ENCODE data around the gene MACF1.
"Not testable (repeated sequence)": the region's sequence is repeated elsewhere in the genome, so short reads cannot be mapped to it uniquely, and the experiment has no call there.

The MACF1 gene

DNA sequence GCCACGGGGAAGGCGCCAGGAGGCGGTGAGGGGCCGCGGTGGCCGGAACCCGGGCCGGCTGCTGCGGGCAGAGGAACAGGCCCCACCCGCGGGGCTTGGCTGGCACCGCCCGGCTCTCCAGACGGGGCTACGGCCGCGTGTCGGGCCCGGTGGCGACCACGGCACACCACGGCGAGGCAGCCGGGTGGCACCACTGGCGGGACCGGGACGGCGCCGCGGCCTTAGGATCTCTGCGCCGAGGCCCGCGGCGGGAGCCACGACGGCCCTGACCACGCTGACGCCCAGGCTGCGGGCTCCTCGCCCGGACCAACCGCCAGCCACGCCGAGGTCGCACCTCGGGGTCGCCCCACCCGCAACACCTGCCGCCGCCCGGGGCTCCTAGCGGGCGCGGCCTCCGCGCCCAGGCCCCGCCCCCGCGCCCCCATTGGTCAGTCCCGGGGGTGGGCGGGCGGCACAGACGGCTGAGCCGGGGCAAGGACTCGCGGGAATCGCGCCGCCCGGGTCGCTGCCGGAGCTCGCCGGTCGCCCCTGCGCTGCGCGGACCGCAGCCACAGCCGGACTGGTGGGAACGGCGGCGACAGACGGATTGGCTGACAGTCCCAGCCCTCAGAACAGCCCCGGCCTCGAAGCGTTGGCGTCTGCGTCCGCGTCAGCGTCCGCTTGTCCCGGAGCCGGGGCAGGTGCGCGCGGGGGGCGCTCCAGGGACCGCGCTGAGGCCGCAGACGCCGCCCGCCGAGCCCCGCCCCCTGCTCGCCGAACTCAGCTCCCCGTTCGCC is 286.8 kb downstream of the MACF1 start, which contains the start of gene BMP8A:
Gene BMP8A, plus strand, starts transcription at position 491 of the 776 bp plus-strand sequence. CDS start 356 bp downstream, outside the sequence.
- peak; percentile 88 for DNase-seq (ENCODE audit: extremely low spot score)
- no peak for TF ChIP-seq FOXM1 (IDR thresholded peaks at IDR 0.05; ENCODE audit: borderline replicate concordance)
- no peak for TF ChIP-seq FOXK2 (IDR thresholded peaks at IDR 0.05)
- TF ChIP-seq SP1 (IDR thresholded peaks at IDR 0.05) = no peak
- TF ChIP-seq ARNT (IDR thresholded peaks at IDR 0.05) = no peak
- TF ChIP-seq BHLHE40 (IDR thresholded peaks at IDR 0.05; ENCODE audit: borderline replicate concordance) = no peak
- TF ChIP-seq NFRKB (IDR thresholded peaks at IDR 0.05) = no peak
- no peak for TF ChIP-seq L3MBTL2 (conservative IDR thresholded peaks at IDR 0.05)
- TF ChIP-seq CTBP1 (IDR thresholded peaks at IDR 0.05; ENCODE audit: borderline replicate concordance) = no peak
- no peak for TF ChIP-seq HDGF (IDR thresholded peaks at IDR 0.05; ENCODE audit: borderline replicate concordance)
- no peak for TF ChIP-seq ELF4 (IDR thresholded peaks at IDR 0.05)
- no peak for TF ChIP-seq FOXA1 (IDR thresholded peaks at IDR 0.05)
- TF ChIP-seq LEF1 (IDR thresholded peaks at IDR 0.05; ENCODE audit: borderline replicate concordance) = no peak
- TF ChIP-seq SUZ12 (IDR thresholded peaks at IDR 0.05) = no peak
- TF ChIP-seq, protein P1, sequence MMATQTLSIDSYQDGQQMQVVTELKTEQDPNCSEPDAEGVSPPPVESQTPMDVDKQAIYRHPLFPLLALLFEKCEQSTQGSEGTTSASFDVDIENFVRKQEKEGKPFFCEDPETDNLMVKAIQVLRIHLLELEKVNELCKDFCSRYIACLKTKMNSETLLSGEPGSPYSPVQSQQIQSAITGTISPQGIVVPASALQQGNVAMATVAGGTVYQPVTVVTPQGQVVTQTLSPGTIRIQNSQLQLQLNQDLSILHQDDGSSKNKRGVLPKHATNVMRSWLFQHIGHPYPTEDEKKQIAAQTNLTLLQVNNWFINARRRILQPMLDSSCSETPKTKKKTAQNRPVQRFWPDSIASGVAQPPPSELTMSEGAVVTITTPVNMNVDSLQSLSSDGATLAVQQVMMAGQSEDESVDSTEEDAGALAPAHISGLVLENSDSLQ (IDR thresholded peaks at IDR 0.05) = no peak
- no peak for TF ChIP-seq TARDBP (IDR thresholded peaks at IDR 0.05)
- TF ChIP-seq ZNF384 (IDR thresholded peaks at IDR 0.05) = no peak
- POLR2A ChIA-PET = no interaction called here
- CTCF ChIA-PET = interaction anchor here (0.6 kb wide), 1 partner anchor 367 kb away, joined by 3 read pairs; no protein-coding TSS in a partner anchor

DNA sequence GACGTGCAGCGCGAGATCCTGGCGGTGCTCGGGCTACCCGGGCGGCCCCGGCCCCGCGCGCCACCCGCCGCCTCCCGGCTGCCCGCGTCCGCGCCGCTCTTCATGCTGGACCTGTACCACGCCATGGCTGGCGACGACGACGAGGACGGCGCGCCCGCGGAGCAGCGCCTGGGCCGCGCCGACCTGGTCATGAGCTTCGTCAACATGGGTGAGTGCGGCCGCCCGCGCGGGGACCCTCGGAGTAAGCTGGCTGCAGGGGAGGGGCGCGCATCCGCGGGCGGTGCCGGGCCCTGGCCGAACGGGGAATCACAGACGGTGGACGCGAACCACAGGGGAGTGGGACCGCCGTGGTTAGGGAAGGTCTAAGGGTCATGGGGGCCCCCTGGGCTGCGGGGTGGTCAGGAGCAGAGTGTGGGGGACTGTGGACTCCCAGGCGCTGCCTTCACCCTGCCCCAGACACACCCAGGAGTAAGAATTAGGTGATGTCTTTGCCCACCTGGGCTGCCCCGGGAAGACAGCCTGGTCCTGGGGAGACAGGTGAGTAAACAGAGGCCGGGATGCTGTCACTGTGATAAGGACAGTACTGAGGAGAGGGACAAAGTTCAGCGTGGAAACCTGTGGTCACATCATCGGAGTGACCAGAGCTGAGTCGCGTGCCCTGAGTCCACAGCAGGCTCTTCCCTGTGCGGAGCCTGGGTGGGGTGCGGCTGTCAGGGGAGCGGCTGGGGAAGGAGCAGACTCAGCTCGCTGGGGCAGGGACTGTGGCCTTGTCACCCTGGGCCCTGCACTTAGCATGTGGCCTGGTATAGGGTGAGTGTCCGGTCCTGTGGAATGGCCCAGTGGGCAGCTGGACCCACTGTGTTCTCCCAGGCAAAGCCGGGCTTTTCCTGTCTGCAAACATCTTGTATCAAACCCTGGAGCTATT is 287.9 kb downstream of the MACF1 start:
- POLR2A ChIA-PET; DNase-seq (ENCODE audit: extremely low spot score); CTCF ChIA-PET: not testable (repeated sequence)

DNA sequence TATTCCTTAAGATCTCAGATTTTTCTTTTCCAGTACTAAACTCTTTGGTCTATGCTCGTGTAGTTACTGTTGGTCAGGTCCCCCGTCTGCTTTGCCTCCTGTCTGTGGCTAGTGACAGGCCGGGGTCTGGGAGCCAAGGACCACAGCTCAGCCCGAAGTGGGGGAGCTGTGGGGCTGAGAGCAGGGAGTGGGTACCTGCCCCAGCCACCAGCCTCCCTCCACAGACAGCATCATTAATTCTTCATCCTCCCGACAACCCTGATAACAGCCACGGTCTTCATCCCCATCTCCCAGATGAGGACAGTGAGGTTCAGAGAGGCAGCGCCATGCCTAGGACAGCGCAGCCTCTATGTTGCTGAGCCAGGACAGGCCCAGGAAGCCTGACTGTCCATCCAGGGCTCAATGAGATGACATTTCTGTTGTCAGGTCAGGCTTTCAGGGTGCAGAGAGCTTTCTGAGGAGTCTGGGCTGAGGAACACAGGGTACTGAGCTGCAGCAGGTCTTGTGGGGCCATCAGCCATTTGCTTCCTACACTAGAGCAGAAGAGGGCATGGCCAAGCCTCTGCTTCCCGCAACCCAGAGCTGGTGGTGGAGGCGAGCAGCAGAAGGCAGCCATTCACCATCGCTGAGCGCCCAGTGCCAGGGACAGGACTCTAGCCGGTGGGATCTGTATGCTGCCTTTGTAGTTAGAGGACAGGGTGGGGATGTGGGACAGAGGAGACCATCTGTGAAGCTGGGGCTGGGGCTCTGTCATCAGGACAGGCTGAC is 288.7 kb downstream of the MACF1 start:
- DNase-seq (ENCODE audit: extremely low spot score); POLR2A ChIA-PET; CTCF ChIA-PET: not testable (repeated sequence)

DNA sequence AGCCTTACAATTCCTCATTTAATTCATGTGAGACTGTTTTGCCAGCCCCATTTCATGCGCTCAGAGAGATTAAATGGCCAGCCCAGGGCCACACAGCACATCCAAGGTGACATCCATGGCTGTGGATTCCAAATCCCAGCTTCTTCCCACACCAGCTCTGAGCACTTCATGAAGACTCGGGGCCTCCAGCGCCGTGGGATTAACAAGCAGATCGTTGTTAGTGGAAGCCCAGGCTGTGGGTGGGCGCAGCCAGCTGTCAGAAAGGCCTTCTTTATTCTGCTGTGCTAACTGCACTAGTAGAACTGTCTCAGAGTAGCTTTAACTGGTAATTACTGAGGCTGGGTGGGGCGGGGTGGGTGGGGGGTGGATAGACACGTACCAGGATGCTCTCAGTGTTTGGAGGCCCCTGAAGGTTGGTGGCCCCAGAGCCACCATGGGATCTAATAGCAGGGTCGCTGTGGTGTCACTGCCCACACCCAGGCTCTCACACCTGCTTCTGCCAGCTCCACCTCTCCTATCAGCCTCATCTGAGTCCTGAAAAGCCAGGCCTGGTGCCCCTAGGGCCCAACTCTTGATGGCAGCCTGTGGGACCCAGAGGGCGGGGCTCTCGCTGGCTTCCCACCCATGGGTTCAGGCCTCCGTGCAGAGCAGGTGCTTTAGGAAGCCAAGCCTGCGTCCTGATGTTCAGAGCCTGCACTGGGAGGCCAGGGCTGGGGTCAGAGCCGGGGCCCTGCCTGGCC is 290.3 kb downstream of the MACF1 start:
- TF ChIP-seq LEF1 (IDR thresholded peaks at IDR 0.05; ENCODE audit: borderline replicate concordance) (no peak), FOXA1 (IDR thresholded peaks at IDR 0.05) (no peak), CTBP1 (IDR thresholded peaks at IDR 0.05; ENCODE audit: borderline replicate concordance) (no peak), BHLHE40 (IDR thresholded peaks at IDR 0.05; ENCODE audit: borderline replicate concordance) (no peak), SP1 (IDR thresholded peaks at IDR 0.05) (no peak), L3MBTL2 (conservative IDR thresholded peaks at IDR 0.05) (no peak), ZNF384 (IDR thresholded peaks at IDR 0.05) (no peak), FOXK2 (IDR thresholded peaks at IDR 0.05) (no peak), SUZ12 (IDR thresholded peaks at IDR 0.05) (no peak), TARDBP (IDR thresholded peaks at IDR 0.05) (no peak), HDGF (IDR thresholded peaks at IDR 0.05; ENCODE audit: borderline replicate concordance) (no peak), ARNT (IDR thresholded peaks at IDR 0.05) (no peak), ELF4 (IDR thresholded peaks at IDR 0.05) (no peak), NFRKB (IDR thresholded peaks at IDR 0.05) (no peak), FOXM1 (IDR thresholded peaks at IDR 0.05; ENCODE audit: borderline replicate concordance) (no peak)
- TF ChIP-seq, protein P1 (IDR thresholded peaks at IDR 0.05) = no peak
- POLR2A ChIA-PET = no interaction called here
- no peak for DNase-seq (ENCODE audit: extremely low spot score)
- CTCF ChIA-PET = no interaction called here

DNA sequence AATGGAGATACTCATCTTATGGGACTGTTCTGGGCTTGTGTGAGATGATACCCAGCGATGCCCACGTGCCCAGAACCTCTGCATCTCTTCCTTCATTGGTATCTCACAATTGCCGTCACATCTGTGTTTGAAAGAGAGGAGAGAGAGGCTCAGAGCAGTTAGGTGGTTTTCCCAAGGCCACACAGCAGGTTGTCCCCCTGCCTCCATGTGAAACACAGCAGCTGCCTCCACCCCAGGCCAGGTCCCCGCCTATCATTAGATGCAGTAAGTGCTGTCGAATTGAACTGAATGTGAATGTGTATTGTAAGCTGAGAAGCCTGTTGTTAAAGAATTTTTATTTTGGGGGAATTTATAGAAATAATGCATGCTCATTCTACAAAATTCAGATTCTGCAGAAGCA is 292.0 kb downstream of the MACF1 start:
- POLR2A ChIA-PET; DNase-seq (ENCODE audit: extremely low spot score); CTCF ChIA-PET: not testable (repeated sequence)

DNA sequence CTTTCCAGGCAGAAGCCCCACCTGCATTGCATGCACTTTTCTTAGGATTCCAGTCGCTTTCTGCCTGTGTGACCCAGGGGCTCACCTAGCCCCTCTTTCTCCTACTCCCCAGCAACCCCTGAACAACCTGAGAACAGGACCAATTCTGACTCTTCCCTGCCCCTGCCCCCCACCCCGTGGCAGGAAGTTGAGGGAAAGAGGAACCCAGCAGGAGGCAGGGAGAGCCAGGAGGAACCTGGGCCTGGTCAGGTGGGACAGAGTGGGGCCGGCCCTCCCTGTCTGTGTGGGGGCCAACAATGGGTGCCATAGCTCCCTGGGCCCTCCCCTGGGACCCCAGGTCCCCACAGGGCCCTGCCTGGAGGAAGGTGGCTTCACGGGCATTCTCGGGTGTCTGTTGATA is 293.1 kb downstream of the MACF1 start:
- DNase-seq (ENCODE audit: extremely low spot score) = no peak
- TF ChIP-seq, protein P1 (IDR thresholded peaks at IDR 0.05) = no peak
- TF ChIP-seq FOXA1 (IDR thresholded peaks at IDR 0.05) (no peak), NFRKB (IDR thresholded peaks at IDR 0.05) (no peak), ZNF384 (IDR thresholded peaks at IDR 0.05) (no peak), FOXK2 (IDR thresholded peaks at IDR 0.05) (no peak), HDGF (IDR thresholded peaks at IDR 0.05; ENCODE audit: borderline replicate concordance) (no peak), SUZ12 (IDR thresholded peaks at IDR 0.05) (no peak), CTBP1 (IDR thresholded peaks at IDR 0.05; ENCODE audit: borderline replicate concordance) (no peak), TARDBP (IDR thresholded peaks at IDR 0.05) (no peak), FOXM1 (IDR thresholded peaks at IDR 0.05; ENCODE audit: borderline replicate concordance) (no peak), LEF1 (IDR thresholded peaks at IDR 0.05; ENCODE audit: borderline replicate concordance) (no peak), L3MBTL2 (conservative IDR thresholded peaks at IDR 0.05) (no peak), ELF4 (IDR thresholded peaks at IDR 0.05) (no peak)
- POLR2A ChIA-PET = no interaction called here
- CTCF ChIA-PET = no interaction called here

DNA sequence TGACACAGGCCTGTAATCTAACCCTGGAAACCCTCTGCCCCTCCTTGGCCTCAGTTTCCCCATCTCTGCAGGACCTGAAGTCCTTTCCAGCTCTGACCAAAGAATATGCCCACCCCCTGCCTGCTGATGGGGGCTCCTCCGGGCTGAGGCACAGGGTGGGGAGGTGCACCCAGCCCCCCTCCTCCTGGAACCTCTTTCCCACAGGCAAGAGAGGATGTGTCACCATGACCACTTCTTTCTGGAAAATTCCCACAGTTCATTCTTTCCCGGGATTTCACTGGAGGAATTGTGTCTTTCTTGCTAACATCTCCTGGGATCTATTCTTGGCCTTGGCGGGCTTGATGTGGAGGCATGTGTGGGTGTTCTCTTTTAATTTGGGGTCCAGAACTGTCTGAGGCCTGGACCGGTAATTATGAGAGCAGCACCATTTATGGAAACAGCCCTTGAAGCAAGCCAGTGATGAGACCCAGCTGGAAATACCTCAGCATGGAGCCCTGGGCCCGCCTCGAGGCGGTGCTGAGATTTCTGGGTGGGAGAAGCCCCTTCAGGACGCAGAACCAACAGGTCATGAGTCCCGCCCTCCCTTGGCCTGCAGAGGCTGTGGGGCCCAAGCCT is 293.7 kb downstream of the MACF1 start:
- DNase-seq (ENCODE audit: extremely low spot score); POLR2A ChIA-PET; CTCF ChIA-PET: not testable (repeated sequence)

DNA sequence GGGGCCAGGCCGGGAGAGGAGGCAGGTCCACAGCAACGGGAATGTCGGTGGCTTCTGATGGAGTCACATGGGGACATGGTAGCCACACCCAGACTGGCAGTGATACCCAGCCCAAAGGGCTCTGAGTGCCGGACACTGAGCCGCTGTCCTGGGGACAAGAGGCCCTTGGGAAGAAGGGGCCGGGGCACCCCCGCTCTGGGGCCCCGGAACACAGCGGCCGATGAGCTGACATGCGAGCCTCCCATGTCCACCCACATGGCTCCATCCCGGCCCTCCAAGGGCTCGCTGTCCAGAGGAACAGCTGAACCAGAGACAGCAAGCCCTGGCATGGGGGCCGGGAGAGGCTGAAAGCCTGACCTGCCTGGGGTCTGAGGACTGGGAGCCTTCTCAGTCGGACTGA is 294.3 kb downstream of the MACF1 start:
- POLR2A ChIA-PET; CTCF ChIA-PET; DNase-seq (ENCODE audit: extremely low spot score): not testable (repeated sequence)

All from HEK293T (cell line).